Muscle of leg (tissue), 11 donors: ENCODE results near the gene PRELID1. TPM values are rescaled to one million over a fixed set of nuclear protein-coding genes. Genes with fewer than 3 reads are reported as not detected.
A peak's percentile ranks its signal among the peaks of the same experiment; 100 is the strongest.
"Not testable (repeated sequence)": the region's sequence is repeated elsewhere in the genome, so short reads cannot be mapped to it uniquely, and the experiment has no call there.

ENCODE experiments used
- DNase-seq: peaks from one replicate; pipeline ENCODE4 v3.0.0; 2013
- H3K27ac ChIP-seq: one replicate; pipeline ENCODE4 v1.5.1; 2013; ENCODE audit warnings: mild to moderate bottlenecking, low read length, control low read depth
- H3K27me3 ChIP-seq: one replicate; pipeline ENCODE4 v1.6.1; 2013; ENCODE audit warnings: low read length; ENCODE audit not compliant: control insufficient read depth, insufficient read depth
- H3K36me3 ChIP-seq: one replicate; pipeline ENCODE4 v1.6.1; 2013; ENCODE audit warnings: low read length; ENCODE audit not compliant: control insufficient read depth, insufficient read depth
- H3K4me1 ChIP-seq: one replicate; pipeline ENCODE4 v1.6.1; 2013; ENCODE audit warnings: low read length; ENCODE audit not compliant: control insufficient read depth, insufficient read depth
- H3K4me3 ChIP-seq: one replicate; pipeline ENCODE4 v1.5.1; 2013; ENCODE audit warnings: low read length, control low read depth
- H3K9me3 ChIP-seq: replicated peaks from 2 replicates; pipeline ENCODE4 v1.6.1; 2013; ENCODE audit warnings: low read depth, low read length; ENCODE audit not compliant: control insufficient read depth
- WGBS: methylation state at CpG from one replicate; pipeline ENCODE4 v1.1.5; 2013; ENCODE audit warnings: missing lambda C conversion rate; ENCODE audit not compliant: insufficient coverage; 5-methylcytosine and 5-hydroxymethylcytosine counted together
- polyA plus RNA-seq, 8 donors: library from polyadenylated mRNA; unstranded; fragments of 120-200 nt; gene quantifications; one replicate each; pipeline versions ENCODE4 v1.2.1 to v1.2.3, GENCODE V29; 2013; ENCODE audit warnings: inconsistent platforms in 1 of 8, low replicate concordance in 1 of 8; ENCODE audit not compliant: insufficient read length in 8 of 8, insufficient read depth in 1 of 8
- total RNA-seq: library from RNA; stranded (reverse); fragments of 120-200 nt; gene quantifications from one replicate; pipeline ENCODE4 v1.2.4, GENCODE V29; 2013

PRELID1 gene
- total and polyA plus RNA-seq, 9 donors, result 63.0 to 94.0 (median 86.2) TPM

- Histone ChIP-seq H3K27me3 (no peaks in the 10 kb centered on the region), H3K4me3 (peak overlapping the region; percentile 96), H3K4me1 (peaks cover 69% of the 10 kb centered on the region), H3K27ac (peak overlapping the region; percentile 85), H3K9me3 (no peaks in the 10 kb centered on the region), H3K36me3 (peaks cover 53% of the 10 kb centered on the region)
- DNase-seq, result no peak
- WGBS, result 20% methylated on average over 3 of the region's 19 CpGs
These were observed 957 bp downstream of the PRELID1 start for GRCh38 chr5:177304392-177305119.

GRCh38 chr5:177306103-177306640 is 2.6 kb downstream of the PRELID1 start:
- H3K4me1 ChIP-seq, result peaks cover 71% of the 10 kb centered on the region
- H3K27ac ChIP-seq, result not testable (repeated sequence)
- WGBS, result 86% methylated on average over 6 of the region's 11 CpGs

GRCh38 chr5:177306674-177307543 is 3.3 kb downstream of the PRELID1 start:
- 75% methylated on average over 13 of the region's 15 CpGs for WGBS
- DNase-seq, result peak; percentile 60

More at GRCh38 chr5:177306103-177306640, 2.6 kb downstream of the PRELID1 start:
- H3K36me3 ChIP-seq, result peaks cover 61% of the 10 kb centered on the region
- H3K4me3 ChIP-seq, DNase-seq, H3K27me3 ChIP-seq, H3K9me3 ChIP-seq: not testable (repeated sequence)

GRCh38 chr5:177307544-177308363 is 4.2 kb downstream of the PRELID1 start:
- Histone ChIP-seq H3K9me3 (no peaks in the 10 kb centered on the region), H3K27me3 (no peaks in the 10 kb centered on the region), H3K4me3 (no peak overlapping the region), H3K27ac (no peak overlapping the region), H3K36me3 (peaks cover 52% of the 10 kb centered on the region), H3K4me1 (peaks cover 66% of the 10 kb centered on the region)
- no peak for DNase-seq
- 87% methylated on average over 35 of the region's 43 CpGs for WGBS

More at GRCh38 chr5:177306674-177307543, 3.3 kb downstream of the PRELID1 start:
- Histone ChIP-seq H3K27ac (no peak overlapping the region), H3K27me3 (no peaks in the 10 kb centered on the region), H3K9me3 (no peaks in the 10 kb centered on the region), H3K36me3 (peaks cover 55% of the 10 kb centered on the region), H3K4me3 (no peak overlapping the region), H3K4me1 (peaks cover 69% of the 10 kb centered on the region)

- no peak overlapping the region for H3K4me3 ChIP-seq
- H3K9me3 ChIP-seq, result no peaks in the 10 kb centered on the region
- WGBS, result 93% methylated on average over 10 of the region's 11 CpGs
- peaks cover 66% of the 10 kb centered on the region for H3K4me1 ChIP-seq
- peaks cover 52% of the 10 kb centered on the region for H3K36me3 ChIP-seq
- no peak for DNase-seq
- no peaks in the 10 kb centered on the region for H3K27me3 ChIP-seq
- peak overlapping the region; percentile 78 for H3K27ac ChIP-seq
These were observed 5.1 kb downstream of the PRELID1 start for GRCh38 chr5:177308740-177309139.

- H3K4me1 ChIP-seq, result peaks cover 60% of the 10 kb centered on the region
- H3K27me3 ChIP-seq, result no peaks in the 10 kb centered on the region
These were observed 6.0 kb downstream of the PRELID1 start for GRCh38 chr5:177309351-177310191.

GRCh38 chr5:177310332-177310731 is 6.7 kb downstream of the PRELID1 start:
- peak overlapping the region; percentile 64 for H3K4me3 ChIP-seq
- H3K4me1 ChIP-seq, result peaks cover 53% of the 10 kb centered on the region
- H3K27me3 ChIP-seq, result no peaks in the 10 kb centered on the region
- peaks cover 44% of the 10 kb centered on the region for H3K36me3 ChIP-seq
- no peak for DNase-seq
- 77% methylated on average over 11 of the region's 13 CpGs for WGBS
- H3K27ac ChIP-seq, result peak overlapping the region; percentile 59
- no peaks in the 10 kb centered on the region for H3K9me3 ChIP-seq

More at GRCh38 chr5:177309351-177310191, 6.0 kb downstream of the PRELID1 start:
- peak; percentile 76 for DNase-seq
- peaks cover 49% of the 10 kb centered on the region for H3K36me3 ChIP-seq
- H3K9me3 ChIP-seq, result no peaks in the 10 kb centered on the region
- WGBS, result 48% methylated on average over 8 of the region's 10 CpGs
- peak overlapping the region; percentile 78 for H3K27ac ChIP-seq
- H3K4me3 ChIP-seq, result peak overlapping the region; percentile 64

GRCh38 chr5:177310757-177311391 is 7.3 kb downstream of the PRELID1 start:
- WGBS, result 7% methylated on average over 12 of the region's 20 CpGs
- no peaks in the 10 kb centered on the region for H3K9me3 ChIP-seq
- DNase-seq, result peak; percentile 55
- no peaks in the 10 kb centered on the region for H3K27me3 ChIP-seq
- peaks cover 50% of the 10 kb centered on the region for H3K4me1 ChIP-seq
- H3K4me3 ChIP-seq, result peak overlapping the region; percentile 64
- H3K36me3 ChIP-seq, result peaks cover 38% of the 10 kb centered on the region
- H3K27ac ChIP-seq, result no peak overlapping the region

GRCh38 chr5:177311392-177311722 is 7.8 kb downstream of the PRELID1 start:
- no peaks in the 10 kb centered on the region for H3K27me3 ChIP-seq
- DNase-seq, result no peak
- H3K4me1 ChIP-seq, result peaks cover 50% of the 10 kb centered on the region
- no peaks in the 10 kb centered on the region for H3K9me3 ChIP-seq
- WGBS, result 0% methylated on average over 23 of the region's 23 CpGs
- peaks cover 33% of the 10 kb centered on the region for H3K36me3 ChIP-seq
- no peak overlapping the region for H3K27ac ChIP-seq
- H3K4me3 ChIP-seq, result peak overlapping the region; percentile 64
